T-cell (primary cell): Measurements from ENCODE around the gene MLST8. TPM values are rescaled to one million over a fixed set of nuclear protein-coding genes. Genes with fewer than 3 reads are reported as not detected.
A peak's percentile ranks its signal among the peaks of the same experiment; 100 is the strongest.

Source experiments
- ATAC-seq, 4 experiments: fragments of 200-7000 bp in 3 of 4; fragments of 150-1000 bp in 1 of 4; cut with Tn5 transposase; replicated peaks in 1 of 4; 1 replicate in 3 of 4; 2 replicates in 1 of 4; pipeline ENCODE4 v1.10.0; 2021; ENCODE audit warnings: moderate library complexity in 3 of 4, mild to moderate bottlenecking in 2 of 4, moderate number of reproducible peaks in 1 of 4
- CTCF ChIA-PET, 2 donors: fragments of 300-600 bp; sonication (Branson Sonifier 250); formaldehyde crosslinking; loops; one replicate each; lab custom pipeline; 2022; ENCODE audit warnings: antibody characterized with exemption in 2 of 2; lab: Charles Lee
- POLR2A ChIA-PET, 2 donors: fragments of 300-600 bp; sonication (Branson Sonifier 250); formaldehyde crosslinking; loops; one replicate each; lab custom pipeline; 2022; ENCODE audit warnings: antibody characterized with exemption in 2 of 2; lab: Charles Lee
- DNase-seq, 35 experiments: peaks; one replicate each; pipeline versions ENCODE4 v3.0.0 to v3.0.0-alpha.2; 2013 to 2023
- H3K27ac ChIP-seq: one replicate; pipeline ENCODE4 v1.5.1; 2013; ENCODE audit warnings: low read length
- H3K27me3 ChIP-seq, 2 experiments: replicated peaks in 1 of 2; 1 replicate in 1 of 2; 2 replicates in 1 of 2; pipeline versions ENCODE4 v1.6.1 to v1.7.0; 2013; ENCODE audit warnings: low read length in 1 of 2, mixed read lengths in 1 of 2; ENCODE audit not compliant: control insufficient read depth in 2 of 2, insufficient read depth in 2 of 2; ENCODE audit errors: extremely low read depth in 1 of 2
- H3K36me3 ChIP-seq, 2 donors: 1 replicate in 1 of 2; 2 replicates in 1 of 2; pipeline versions ENCODE4 v1.6.1 to v1.7.0; 2013; ENCODE audit warnings: low read length in 1 of 2; ENCODE audit not compliant: control insufficient read depth in 2 of 2, insufficient read depth in 1 of 2; ENCODE audit errors: extremely low read depth in 1 of 2
- H3K4me1 ChIP-seq, 2 experiments: 1 replicate in 1 of 2; 2 replicates in 1 of 2; pipeline versions ENCODE4 v1.6.1 to v1.7.0; 2013; ENCODE audit warnings: low read length in 2 of 2, mixed read lengths in 1 of 2; ENCODE audit not compliant: insufficient read depth in 2 of 2, control insufficient read depth in 1 of 2; ENCODE audit errors: extremely low read depth in 1 of 2
- H3K4me3 ChIP-seq, 2 donors: 1 replicate in 1 of 2; 2 replicates in 1 of 2; pipeline versions ENCODE4 v1.5.1 to v1.7.0; 2013; ENCODE audit warnings: mild to moderate bottlenecking in 2 of 2, low read length in 1 of 2, moderate library complexity in 1 of 2; ENCODE audit not compliant: control insufficient read depth in 1 of 2; ENCODE audit errors: extremely low read depth in 1 of 2
- H3K9me3 ChIP-seq: 2 replicates; pipeline ENCODE4 v1.7.0; 2013
- H3K27ac Mint-ChIP-seq, 2 donors: one replicate each; pipeline ENCODE4 v1.8.0; 2020 to 2021; ENCODE audit warnings: mild to moderate bottlenecking in 2 of 2, mixed read lengths in 2 of 2
- H3K27me3 Mint-ChIP-seq, 2 donors: one replicate each; pipeline ENCODE4 v1.8.0; 2021 to 2022; ENCODE audit warnings: mixed read lengths in 2 of 2
- H3K36me3 Mint-ChIP-seq: one replicate; pipeline ENCODE4 v1.8.0; 2021; ENCODE audit warnings: mixed read lengths
- H3K4me1 Mint-ChIP-seq, 3 donors: one replicate each; pipeline ENCODE4 v1.8.0; 2020 to 2022; ENCODE audit warnings: mixed read lengths in 3 of 3, mild to moderate bottlenecking in 1 of 3
- H3K4me3 Mint-ChIP-seq, 3 donors: one replicate each; pipeline ENCODE4 v1.8.0; 2020 to 2022; ENCODE audit warnings: mild to moderate bottlenecking in 3 of 3, mixed read lengths in 3 of 3, moderate library complexity in 3 of 3
- H3K9me3 Mint-ChIP-seq, 3 donors: one replicate each; pipeline ENCODE4 v1.8.0; 2020 to 2022; ENCODE audit warnings: mixed read lengths in 3 of 3
- WGBS: methylation state at CpG from one replicate; pipeline ENCODE4 v1.1.5; 2013; ENCODE audit warnings: missing lambda C conversion rate; ENCODE audit not compliant: insufficient coverage; 5-methylcytosine and 5-hydroxymethylcytosine counted together
- total RNA-seq, 35 experiments: library from RNA in 6 of 35; stranded (reverse) in 6 of 35; fragments of 120-200 nt in 1 of 35; gene quantifications; one replicate each; pipeline versions ENCODE4 v1.2.1 to v1.2.4 and lab custom pipeline; 2013 to 2026

The MLST8 gene
- total RNA-seq, 5 donors from 2014 or later (not counting 1 experiment from before 2014, with no cell fraction given), result 26.2 to 32.5 (median 30.2) TPM

DNA sequence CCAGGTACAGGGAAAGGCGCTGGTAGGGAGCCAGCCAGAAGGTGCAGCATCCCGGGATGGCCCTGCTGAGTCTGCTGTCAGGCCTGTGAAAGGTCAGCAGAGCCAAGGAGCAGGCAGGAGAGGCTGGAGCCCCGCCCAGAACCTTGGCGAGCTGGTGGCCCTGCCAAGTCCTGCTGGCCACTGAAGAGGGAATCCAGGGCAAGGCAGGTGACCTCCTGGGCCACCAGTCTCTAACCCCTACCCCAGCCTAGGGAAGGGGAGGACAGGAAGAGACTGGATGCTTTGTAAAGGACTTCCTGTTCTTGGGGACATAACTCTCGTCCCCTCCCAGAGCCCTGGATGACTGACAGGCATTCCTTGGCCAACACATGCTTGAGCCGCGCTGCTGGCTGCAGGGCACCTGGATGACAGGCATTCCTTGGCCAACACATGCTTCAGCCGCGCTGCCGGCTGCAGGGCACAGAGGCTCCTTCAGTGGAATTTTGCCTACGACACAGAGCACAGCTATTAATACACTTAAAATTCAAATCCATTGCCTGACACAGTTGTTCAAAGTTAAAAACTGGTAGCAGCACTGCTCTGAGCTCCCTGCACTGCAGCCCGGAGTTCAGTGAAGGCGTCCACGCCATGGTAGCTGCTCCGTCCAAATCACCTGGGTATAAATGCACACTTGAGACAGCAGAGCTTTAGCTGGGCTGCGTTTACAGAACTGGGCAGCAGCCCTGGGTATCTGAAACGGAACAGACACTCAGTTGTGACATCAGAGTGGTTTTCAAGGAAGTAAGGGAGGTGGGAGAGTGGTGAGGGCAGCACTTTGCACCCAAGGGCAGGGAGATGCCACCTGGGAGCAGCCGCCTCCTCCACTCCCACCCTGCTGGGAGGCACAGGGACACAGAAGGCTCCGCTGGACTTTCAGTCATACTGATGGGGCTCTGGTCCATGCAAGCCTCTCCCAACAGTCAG lies 7.4 kb downstream of the MLST8 start:
- no peak overlapping the region for H3K4me3 ChIP-seq
- no peaks in the 10 kb centered on the region for H3K9me3 ChIP-seq
- Mint-ChIP-seq H3K36me3 (peaks cover 5% of the 10 kb centered on the region), H3K27me3 (no peaks in the 10 kb centered on the region), H3K9me3 (no peaks in the 10 kb centered on the region), H3K27ac (no peak overlapping the region), H3K4me1 (peaks cover 15 to 19% (median 18%) of the 10 kb centered on the region in 3 donors), H3K4me3 (peak overlapping the region; percentile 72)
- peaks cover 13 to 30% of the 10 kb centered on the region in 2 donors for H3K36me3 ChIP-seq
- no peak overlapping the region for H3K27ac ChIP-seq
- ChIA-PET CTCF (no interaction called here), POLR2A (no interaction called here)
- no peaks in the 10 kb centered on the region for H3K27me3 ChIP-seq
- H3K4me1 ChIP-seq, result peaks cover 6 to 29% of the 10 kb centered on the region in 2 experiments
- WGBS, result 89% methylated on average over 16 of the region's 19 CpGs
- no peak for ATAC-seq
- no peak for DNase-seq

DNA sequence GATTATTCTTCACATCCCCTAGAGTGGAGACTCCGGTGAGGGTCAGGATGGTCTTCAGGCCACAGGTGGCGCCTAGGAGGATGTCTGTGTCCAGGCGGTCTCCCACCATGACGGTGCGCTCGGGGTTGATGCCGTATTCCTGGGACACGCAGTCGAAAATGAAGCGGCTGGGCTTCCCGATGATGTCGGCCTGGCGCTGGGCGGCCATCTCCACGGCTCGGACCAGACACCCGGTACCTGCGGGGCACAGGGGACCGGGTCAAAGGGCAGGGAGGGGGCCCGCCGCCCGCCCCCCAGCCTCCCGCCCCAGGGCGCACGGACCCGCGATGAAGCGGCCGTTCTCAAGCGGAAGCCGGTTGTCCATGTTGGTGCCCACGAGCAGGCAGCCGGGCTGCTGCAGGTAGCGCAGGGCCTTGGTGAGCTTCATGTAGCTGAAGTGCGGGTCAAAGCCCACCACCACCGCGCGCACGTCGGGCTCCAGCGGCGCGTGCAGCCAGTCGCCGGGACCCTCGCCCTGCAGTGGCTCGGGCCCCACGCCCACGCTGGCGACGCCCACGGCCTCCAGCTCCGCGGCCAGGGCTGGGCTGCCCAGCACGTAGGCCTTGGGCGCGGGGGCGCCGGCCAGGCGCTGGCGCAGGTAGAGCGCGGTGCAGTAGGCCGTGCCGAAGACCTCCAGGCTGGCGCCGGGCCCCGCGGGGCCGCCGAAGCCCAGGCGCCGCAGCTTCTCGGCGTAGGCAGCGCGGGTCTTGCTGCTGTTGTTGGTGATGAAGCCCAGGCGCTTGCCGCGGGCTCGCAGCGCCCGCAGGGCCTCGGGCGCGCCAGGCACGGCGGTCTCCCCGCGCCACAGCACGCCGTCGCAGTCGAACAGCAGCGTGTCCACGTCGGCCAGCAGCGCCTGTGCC lies 8.8 kb downstream of the MLST8 start:
- Mint-ChIP-seq H3K27ac (no peak overlapping the region), H3K4me1 (peaks cover 12 to 17% (median 16%) of the 10 kb centered on the region in 3 donors), H3K9me3 (no peaks in the 10 kb centered on the region), H3K4me3 (peak overlapping the region; percentile 72 to 78 (median 72)), H3K36me3 (peaks cover 2% of the 10 kb centered on the region), H3K27me3 (no peaks in the 10 kb centered on the region)
- Histone ChIP-seq H3K9me3 (no peaks in the 10 kb centered on the region), H3K4me3 (peak overlapping the region; percentile 26 to 83), H3K27ac (no peak overlapping the region), H3K36me3 (peaks cover 9 to 16% of the 10 kb centered on the region in 2 donors), H3K4me1 (peaks cover 6 to 29% of the 10 kb centered on the region in 2 experiments), H3K27me3 (no peaks in the 10 kb centered on the region)
- POLR2A ChIA-PET, result interaction anchor here in 1 of 2 donors (1.0 kb wide), 1 partner anchor 59 kb away, joined by 3 read pairs; the partner anchor contains the start of gene TRAF7
- ATAC-seq (peak in 3 of 4 experiments; percentile 9 to 16 (median 10)), DNase-seq (peak in 2 of 35 experiments; percentile 14 to 21)
- 1% methylated on average over 98 of the region's 98 CpGs for WGBS
- CTCF ChIA-PET, result interaction anchor here in 1 of 2 donors (0.5 to 0.6 kb wide), 2 partner anchors 59 to 306 kb away, joined by 3 read pairs; partner anchors contain the start of gene TRAF7

DNA sequence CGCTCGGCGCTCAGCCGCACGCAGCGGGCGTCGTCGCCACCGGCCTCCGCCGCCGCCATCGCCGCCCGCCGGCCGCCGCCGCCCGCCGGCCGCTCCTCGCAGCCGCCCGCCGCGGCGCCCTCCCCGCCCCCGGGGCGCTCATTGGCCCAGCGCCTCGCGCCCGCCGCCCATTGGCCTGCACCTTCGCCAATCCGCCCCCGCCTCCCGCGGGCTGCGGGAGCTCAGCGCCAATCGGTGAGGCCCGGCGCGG lies 9.4 kb downstream of the MLST8 start, which contains the start of gene PGP:
PGP (minus strand) TSS at position 122 of the 250 bp plus-strand sequence; CDS start at position 59, 63 bp downstream.
- no peaks in the 10 kb centered on the region for H3K9me3 ChIP-seq
- peak within 1 kb of the TSS; percentile 73 to 89 for H3K27ac Mint-ChIP-seq
- POLR2A ChIA-PET, result interaction anchor here in 1 of 2 donors (0.6 to 1.0 kb wide), 2 partner anchors 60 to 385 kb away, joined by 3 to 4 read pairs; partner anchors contain the start of gene TRAF7

DNA sequence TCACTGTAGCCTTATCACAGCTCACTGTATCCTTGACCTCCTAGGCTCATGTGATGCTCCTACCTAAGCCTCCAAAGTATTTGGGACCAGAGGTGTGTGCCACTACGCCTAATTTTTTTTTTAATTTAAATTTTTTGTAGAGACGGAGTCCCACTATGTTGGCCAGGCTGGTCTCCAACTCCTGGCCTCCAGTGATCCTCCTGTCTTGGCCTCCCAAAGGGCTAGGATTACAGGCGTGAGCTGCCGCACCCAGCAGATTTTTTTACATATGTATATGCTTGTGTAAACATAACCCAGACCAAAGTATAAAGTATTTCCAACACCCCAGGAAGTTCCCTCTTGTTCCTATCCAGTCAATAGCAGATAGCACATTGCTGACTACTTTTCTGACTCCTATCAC lies 11.1 kb downstream of the MLST8 start:
- no peak overlapping the region for H3K27ac Mint-ChIP-seq
- POLR2A ChIA-PET, result no interaction called here

More for the DNA sequence above, 9.4 kb downstream of the MLST8 start, which contains the start of gene PGP:
- no peaks in the 10 kb centered on the region for H3K27me3 Mint-ChIP-seq
- Histone ChIP-seq H3K4me3 (peak within 1 kb of the TSS; percentile 73 to 83), H3K4me1 (peaks cover 6 to 29% of the 10 kb centered on the region in 2 experiments), H3K36me3 (peaks cover 9 to 11% of the 10 kb centered on the region in 2 donors), H3K27me3 (no peaks in the 10 kb centered on the region), H3K27ac (peak within 1 kb of the TSS; percentile 77)
- peak in 1 of 35 experiments; percentile 99 for DNase-seq
- no peaks in the 10 kb centered on the region for H3K9me3 Mint-ChIP-seq
- WGBS, result under 1% methylated on average over 48 of the region's 48 CpGs
- CTCF ChIA-PET, result interaction anchor here in 1 of 2 donors (0.5 to 0.6 kb wide), 2 partner anchors 59 to 305 kb away, joined by 3 read pairs; partner anchors contain the start of gene TRAF7
- ATAC-seq, result peak; percentile 93 to 97 (median 96)
- H3K4me3 Mint-ChIP-seq, result peak within 1 kb of the TSS; percentile 78 to 85 (median 80)
- H3K4me1 Mint-ChIP-seq, result peaks cover 12 to 17% (median 16%) of the 10 kb centered on the region in 3 donors
- peaks cover 2% of the 10 kb centered on the region for H3K36me3 Mint-ChIP-seq

DNA sequence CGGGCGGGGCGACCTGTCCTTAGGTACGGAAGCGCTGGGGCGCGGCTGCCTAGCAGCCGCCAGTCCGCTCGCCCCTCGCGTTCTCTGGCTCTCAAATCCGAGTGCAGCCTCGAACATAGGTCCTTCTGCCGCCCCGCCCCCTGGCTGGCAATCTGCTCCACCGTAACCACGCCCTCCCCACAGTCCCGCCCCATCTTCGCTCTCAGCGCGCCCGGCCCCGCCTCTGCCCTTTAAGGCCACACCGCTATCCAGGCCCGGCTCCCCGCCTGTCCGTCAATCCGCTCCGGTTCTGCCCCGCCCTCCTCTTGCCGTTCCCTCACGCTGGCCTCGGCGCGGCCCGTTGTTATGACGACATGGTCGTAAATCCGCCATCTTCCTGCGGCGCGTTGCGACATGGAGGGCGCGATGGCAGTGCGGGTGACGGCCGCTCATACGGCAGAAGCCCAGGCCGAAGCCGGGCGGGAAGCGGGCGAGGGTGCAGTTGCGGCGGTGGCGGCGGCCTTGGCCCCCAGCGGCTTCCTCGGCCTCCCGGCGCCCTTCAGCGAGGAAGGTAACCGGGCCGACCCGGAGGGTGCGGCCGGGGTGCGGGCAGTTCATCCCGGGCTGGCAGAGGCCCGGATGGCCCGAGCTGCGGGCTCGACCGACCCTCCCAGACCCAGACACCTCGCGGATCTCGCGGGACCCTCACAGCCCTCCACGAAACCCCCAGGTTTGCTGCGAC lies 18.1 kb downstream of the MLST8 start, which contains the start of gene E4F1:
E4F1 (plus strand) TSS at position 371 of the 721 bp plus-strand sequence; CDS start at position 394, 23 bp downstream.
- ATAC-seq, result peak; percentile 95 to 97 (median 97)
- no peaks in the 10 kb centered on the region for H3K9me3 ChIP-seq
- H3K36me3 Mint-ChIP-seq, result no peaks in the 10 kb centered on the region
- DNase-seq, result peak; percentile 92 to 99 (median 97)
- H3K4me3 ChIP-seq, result peak within 1 kb of the TSS; percentile 70 to 93
- no peaks in the 10 kb centered on the region for H3K9me3 Mint-ChIP-seq
- no peaks in the 10 kb centered on the region for H3K27me3 Mint-ChIP-seq
- peaks cover 3 to 31% of the 10 kb centered on the region in 2 experiments for H3K4me1 ChIP-seq
- ChIA-PET CTCF (interaction anchor here (0.6 kb wide), 2 partner anchors 70 to 83 kb away, joined by 3 to 4 read pairs; no protein-coding TSS in a partner anchor), POLR2A (no interaction called here)
- H3K4me3 Mint-ChIP-seq, result peak within 1 kb of the TSS; percentile 68 to 88 (median 77)
- peak within 1 kb of the TSS; percentile 60 for H3K27ac ChIP-seq
- peaks cover 6 to 28% (median 20%) of the 10 kb centered on the region in 3 donors for H3K4me1 Mint-ChIP-seq
- peaks cover 0 to 10% of the 10 kb centered on the region in 2 experiments for H3K27me3 ChIP-seq
- under 1% methylated on average over 82 of the region's 82 CpGs for WGBS
- H3K27ac Mint-ChIP-seq, result peak within 1 kb of the TSS; percentile 53 to 84
- peaks cover 7 to 9% of the 10 kb centered on the region in 2 donors for H3K36me3 ChIP-seq

More for the DNA sequence above, 11.1 kb downstream of the MLST8 start:
- Mint-ChIP-seq H3K4me3 (peak overlapping the region; percentile 57 to 78 (median 59)), H3K9me3 (no peaks in the 10 kb centered on the region), H3K4me1 (peaks cover 12 to 17% (median 16%) of the 10 kb centered on the region in 3 donors), H3K27me3 (no peaks in the 10 kb centered on the region), H3K36me3 (peaks cover 2% of the 10 kb centered on the region)
- no peak for DNase-seq
- H3K4me3 ChIP-seq, result no peak overlapping the region
- H3K27ac ChIP-seq, result no peak overlapping the region
- H3K36me3 ChIP-seq, result peaks cover 9 to 13% of the 10 kb centered on the region in 2 donors
- CTCF ChIA-PET, result no interaction called here
- ATAC-seq, result no peak
- H3K9me3 ChIP-seq, result no peaks in the 10 kb centered on the region
- 100% methylated on average over 2 of the region's 4 CpGs for WGBS
- H3K4me1 ChIP-seq, result peaks cover 6 to 29% of the 10 kb centered on the region in 2 experiments
- no peaks in the 10 kb centered on the region for H3K27me3 ChIP-seq
